ENCODE results near the gene IPO11. TPM values are rescaled to one million over a fixed set of nuclear protein-coding genes. Genes with fewer than 3 reads are reported as not detected.
A peak's percentile ranks its signal among the peaks of the same experiment; 100 is the strongest.

IPO11 gene
- total RNA-seq, 4 donors from 2014 or later, result 24.5 to 37.2 (median 32.2) TPM

GRCh38 chr5:62575489-62575888, 162.9 kb downstream of the IPO11 start:
- H3K27ac ChIP-seq, result no peak overlapping the region
- DNase-seq, result no peak
- H3K36me3 ChIP-seq, result no peaks in the 10 kb centered on the region
- intact Hi-C loops (cut with DNase I), result no loop called here
- H3K4me3 ChIP-seq (replicated peaks in 1 of 3), result no peak overlapping the region
- H3K27me3 ChIP-seq, result no peaks in the 10 kb centered on the region
- no peaks in the 10 kb centered on the region for H3K9me3 ChIP-seq
- WGBS, 2 donors, result 84 to 86% methylated on average over 1 of the region's 1 CpG
- H3K4me1 ChIP-seq, result peaks cover 9 to 12% of the 10 kb centered on the region in 2 donors
- TF ChIP-seq CTCF (IDR thresholded peaks at IDR 0.05) (no peak), POLR2A (IDR thresholded peaks at IDR 0.05) (no peak)

DNA sequence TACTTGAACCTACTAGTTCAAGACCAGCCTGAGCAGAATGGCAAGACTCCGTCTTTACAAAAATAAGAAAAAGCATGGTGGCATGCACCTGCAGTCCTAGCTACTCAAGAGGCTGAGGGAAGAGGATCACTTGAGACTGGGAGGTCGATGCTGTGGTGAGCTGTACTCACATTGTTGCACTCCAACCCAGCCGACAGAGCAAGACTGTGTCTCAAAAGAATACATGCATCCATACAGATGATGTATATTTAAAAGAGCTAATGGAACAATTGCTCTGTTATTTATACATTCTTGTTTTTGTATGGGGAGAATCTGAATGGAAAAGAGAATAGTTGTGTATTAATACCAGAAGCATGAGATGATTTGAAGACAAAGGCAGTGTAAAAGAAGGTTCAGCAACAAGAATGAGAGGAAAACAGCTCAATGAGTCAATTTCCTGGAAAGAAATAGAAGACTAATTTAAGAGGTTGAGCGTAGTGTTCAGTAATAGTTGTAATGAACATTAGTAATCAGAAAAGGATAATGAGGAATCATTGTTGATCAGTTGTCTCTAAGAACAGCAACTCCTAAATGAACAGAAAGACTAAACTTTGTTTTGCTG, 164.1 kb downstream of the IPO11 start:
- DNase-seq, result no peak
- no peak for TF ChIP-seq CTCF (IDR thresholded peaks at IDR 0.05)
- TF ChIP-seq POLR2A (IDR thresholded peaks at IDR 0.05), result no peak
- Histone ChIP-seq H3K36me3 (no peaks in the 10 kb centered on the region), H3K27me3 (no peaks in the 10 kb centered on the region), H3K27ac (no peak overlapping the region), H3K9me3 (no peaks in the 10 kb centered on the region), H3K4me1 (peaks cover 9 to 12% of the 10 kb centered on the region in 2 donors), H3K4me3 (replicated peaks in 1 of 3) (no peak overlapping the region)
- intact Hi-C loops (cut with DNase I), result no loop called here
- WGBS, 2 donors, result 79 to 83% methylated on average over 4 of the region's 4 CpGs

DNA sequence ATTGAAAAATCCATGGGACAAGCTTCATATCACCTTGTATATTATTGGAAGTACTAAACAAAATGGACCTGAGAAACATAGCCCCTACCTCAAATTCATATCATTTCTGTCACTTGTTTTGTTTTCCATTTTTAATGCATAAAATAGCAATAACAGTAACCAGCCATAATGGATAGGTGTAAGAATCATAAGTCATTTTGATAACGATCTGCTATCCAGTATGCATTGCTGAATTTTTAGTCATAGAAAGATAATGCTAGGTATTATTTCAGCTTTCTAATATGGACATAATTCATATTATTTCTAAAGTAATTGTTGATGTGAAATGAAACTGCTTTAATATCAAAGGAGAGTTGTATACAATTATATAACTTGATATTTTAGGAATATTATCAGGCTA, 164.9 kb downstream of the IPO11 start:
- no peaks in the 10 kb centered on the region for H3K36me3 ChIP-seq
- no peak overlapping the region for H3K4me3 ChIP-seq (replicated peaks in 1 of 3)
- H3K27me3 ChIP-seq, result no peaks in the 10 kb centered on the region
- TF ChIP-seq POLR2A (IDR thresholded peaks at IDR 0.05) (no peak), CTCF (IDR thresholded peaks at IDR 0.05) (no peak)
- no peak for DNase-seq
- H3K9me3 ChIP-seq, result no peaks in the 10 kb centered on the region
- intact Hi-C loops (cut with DNase I), result no loop called here
- H3K27ac ChIP-seq, result no peak overlapping the region
- WGBS, 2 donors, result 94 to 97% methylated on average over 1 of the region's 1 CpG
- H3K4me1 ChIP-seq, result peaks cover 9 to 12% of the 10 kb centered on the region in 2 donors

GRCh38 chr5:62578540-62578939, 166.0 kb downstream of the IPO11 start, which contains the start of gene LRRC70:
LRRC70 (plus strand) TSS chr5:62578819; CDS start chr5:62579439, 620 bp downstream.
- WGBS, 2 donors, result 54% methylated on average over 4 of the region's 4 CpGs
- H3K4me1 ChIP-seq, result peaks cover 9 to 12% of the 10 kb centered on the region in 2 donors
- intact Hi-C loops (cut with DNase I), result no loop called here
- no peak within 1 kb of the TSS for H3K4me3 ChIP-seq (replicated peaks in 1 of 3)
- H3K27me3 ChIP-seq, result no peaks in the 10 kb centered on the region
- H3K9me3 ChIP-seq, result no peaks in the 10 kb centered on the region
- no peak for DNase-seq
- peak within 1 kb of the TSS; percentile 4 to 30 (median 11) for H3K27ac ChIP-seq
- no peaks in the 10 kb centered on the region for H3K36me3 ChIP-seq
- TF ChIP-seq POLR2A (IDR thresholded peaks at IDR 0.05) (no peak), CTCF (IDR thresholded peaks at IDR 0.05) (no peak)

DNA sequence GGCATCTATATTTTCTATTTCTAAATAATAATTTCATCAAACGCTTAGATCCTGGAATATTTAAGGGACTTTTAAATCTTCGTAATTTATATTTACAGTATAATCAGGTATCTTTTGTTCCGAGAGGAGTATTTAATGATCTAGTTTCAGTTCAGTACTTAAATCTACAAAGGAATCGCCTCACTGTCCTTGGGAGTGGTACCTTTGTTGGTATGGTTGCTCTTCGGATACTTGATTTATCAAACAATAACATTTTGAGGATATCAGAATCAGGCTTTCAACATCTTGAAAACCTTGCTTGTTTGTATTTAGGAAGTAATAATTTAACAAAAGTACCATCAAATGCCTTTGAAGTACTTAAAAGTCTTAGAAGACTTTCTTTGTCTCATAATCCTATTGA, 167.2 kb downstream of the IPO11 start:
- no peaks in the 10 kb centered on the region for H3K9me3 ChIP-seq
- H3K27me3 ChIP-seq, result no peaks in the 10 kb centered on the region
- peaks cover 9 to 12% of the 10 kb centered on the region in 2 donors for H3K4me1 ChIP-seq
- 82 to 86% methylated on average over 5 of the region's 5 CpGs for WGBS, 2 donors
- no peak overlapping the region for H3K4me3 ChIP-seq (replicated peaks in 1 of 3)
- H3K27ac ChIP-seq, result peak overlapping the region in 2 of 3 donors; percentile 4 to 11
- H3K36me3 ChIP-seq, result no peaks in the 10 kb centered on the region
- TF ChIP-seq CTCF (IDR thresholded peaks at IDR 0.05), result no peak
- no peak for TF ChIP-seq POLR2A (IDR thresholded peaks at IDR 0.05)
- DNase-seq, result no peak
- intact Hi-C loops (cut with DNase I), result no loop called here

Measured in thyroid gland (tissue), 4 donors.